NCI-H2196 treated with DMSO at 0.1 percent for 48 hours (cell line): ENCODE measurements around the gene LYL1.

Experiments
- DNase-seq: peaks from one replicate; lab custom pipeline; 2025; ENCODE audit not compliant: unreplicated experiment; lab: John Stamatoyannopoulos, UW

The LYL1 gene

GRCh38 chr19:13130886-13131490, 28.3 kb upstream of the LYL1 start:
- DNase-seq, result no peak

- DNase-seq, result no peak
Observed at GRCh38 chr19:13129384-13129783, 26.7 kb upstream of the LYL1 start.

GRCh38 chr19:13128583-13128982, 25.9 kb upstream of the LYL1 start:
- no peak for DNase-seq

GRCh38 chr19:13127811-13128575, 25.3 kb upstream of the LYL1 start:
- no peak for DNase-seq

- no peak for DNase-seq
Observed at GRCh38 chr19:13127051-13127450, 24.4 kb upstream of the LYL1 start.

- DNase-seq, result no peak
Observed at GRCh38 chr19:13122980-13123957, 20.6 kb upstream of the LYL1 start.

GRCh38 chr19:13122275-13122878, 19.7 kb upstream of the LYL1 start:
- no peak for DNase-seq

- DNase-seq, result no peak
Observed at GRCh38 chr19:13121551-13122274, 19.1 kb upstream of the LYL1 start.

- DNase-seq, result no peak
Observed at GRCh38 chr19:13120817-13121216, 18.2 kb upstream of the LYL1 start.

GRCh38 chr19:13120031-13120430, 17.4 kb upstream of the LYL1 start:
- DNase-seq, result no peak

- no peak for DNase-seq
Observed at GRCh38 chr19:13119627-13120026, 17.0 kb upstream of the LYL1 start.

- peak; percentile 56 for DNase-seq
Observed at GRCh38 chr19:13118424-13119193, 16.0 kb upstream of the LYL1 start.

GRCh38 chr19:13117772-13118423, 15.2 kb upstream of the LYL1 start, which contains the start of gene NACC1:
TSS of gene NACC1 (plus strand) at chr19:13118264. CDS start at chr19:13135208, 16,944 bp downstream.
- peak; percentile 88 for DNase-seq

GRCh38 chr19:13117176-13117771, 14.6 kb upstream of the LYL1 start:
- DNase-seq, result no peak

GRCh38 chr19:13116282-13117175, 13.9 kb upstream of the LYL1 start, which contains the start of gene TRMT1:
TSS of gene TRMT1 (minus strand) at chr19:13116740. CDS start at chr19:13116399, 341 bp downstream.
- peak; percentile 70 for DNase-seq

- no peak for DNase-seq
Observed at GRCh38 chr19:13115936-13116281, 13.3 kb upstream of the LYL1 start.

- DNase-seq, result no peak
Observed at GRCh38 chr19:13112555-13112954, 9.9 kb upstream of the LYL1 start.
